GM18907 (cell line): ENCODE measurements around the gene SEC14L1.

Source experiments
- ATAC-seq: cut with Tn5 transposase; IDR thresholded peaks from one replicate; pipeline ENCODE4 v1.9.1; 2021; ENCODE audit warnings: mild to moderate bottlenecking, moderate library complexity; ENCODE audit not compliant: unreplicated experiment

Gene SEC14L1

GRCh38 chr17:77211681-77212080 lies 70.9 kb downstream of the SEC14L1 start:
- no peak for ATAC-seq

DNA sequence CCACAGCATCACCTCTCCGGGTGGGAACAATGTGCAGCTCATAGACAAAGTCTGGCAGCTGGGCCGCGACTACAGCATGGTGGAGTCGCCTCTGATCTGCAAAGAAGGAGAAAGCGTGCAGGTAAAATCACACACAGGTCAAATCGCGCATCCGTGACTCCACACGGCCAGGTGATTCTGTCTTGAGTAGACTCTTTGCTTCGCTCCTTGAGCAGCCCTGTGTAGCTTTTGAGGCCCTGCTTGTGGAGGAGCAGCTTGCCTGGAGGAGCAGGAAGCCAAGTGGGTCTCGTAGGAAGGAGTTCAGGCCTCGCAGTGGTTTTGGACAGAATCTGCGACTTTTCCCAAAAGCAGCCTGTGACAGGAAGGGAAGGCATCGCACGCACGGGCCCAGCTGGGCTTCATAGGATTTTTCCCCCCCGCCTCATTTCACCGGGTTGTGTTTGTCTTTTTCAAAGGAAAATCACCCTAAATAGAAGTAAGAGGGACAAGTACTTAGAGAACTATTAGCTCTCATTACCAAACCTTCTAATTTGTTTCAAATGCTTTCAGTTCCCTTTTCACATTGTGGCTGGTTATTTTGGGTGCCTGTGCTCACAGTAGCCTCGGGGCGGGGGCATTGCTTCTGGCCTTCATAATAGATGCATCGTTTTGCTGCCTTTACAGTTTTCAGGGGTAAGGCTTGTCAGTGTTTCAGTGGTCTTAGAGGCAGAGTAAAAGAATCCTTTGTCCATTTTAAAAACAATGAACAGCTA lies 71.5 kb downstream of the SEC14L1 start:
- ATAC-seq, result peak; percentile 69

DNA sequence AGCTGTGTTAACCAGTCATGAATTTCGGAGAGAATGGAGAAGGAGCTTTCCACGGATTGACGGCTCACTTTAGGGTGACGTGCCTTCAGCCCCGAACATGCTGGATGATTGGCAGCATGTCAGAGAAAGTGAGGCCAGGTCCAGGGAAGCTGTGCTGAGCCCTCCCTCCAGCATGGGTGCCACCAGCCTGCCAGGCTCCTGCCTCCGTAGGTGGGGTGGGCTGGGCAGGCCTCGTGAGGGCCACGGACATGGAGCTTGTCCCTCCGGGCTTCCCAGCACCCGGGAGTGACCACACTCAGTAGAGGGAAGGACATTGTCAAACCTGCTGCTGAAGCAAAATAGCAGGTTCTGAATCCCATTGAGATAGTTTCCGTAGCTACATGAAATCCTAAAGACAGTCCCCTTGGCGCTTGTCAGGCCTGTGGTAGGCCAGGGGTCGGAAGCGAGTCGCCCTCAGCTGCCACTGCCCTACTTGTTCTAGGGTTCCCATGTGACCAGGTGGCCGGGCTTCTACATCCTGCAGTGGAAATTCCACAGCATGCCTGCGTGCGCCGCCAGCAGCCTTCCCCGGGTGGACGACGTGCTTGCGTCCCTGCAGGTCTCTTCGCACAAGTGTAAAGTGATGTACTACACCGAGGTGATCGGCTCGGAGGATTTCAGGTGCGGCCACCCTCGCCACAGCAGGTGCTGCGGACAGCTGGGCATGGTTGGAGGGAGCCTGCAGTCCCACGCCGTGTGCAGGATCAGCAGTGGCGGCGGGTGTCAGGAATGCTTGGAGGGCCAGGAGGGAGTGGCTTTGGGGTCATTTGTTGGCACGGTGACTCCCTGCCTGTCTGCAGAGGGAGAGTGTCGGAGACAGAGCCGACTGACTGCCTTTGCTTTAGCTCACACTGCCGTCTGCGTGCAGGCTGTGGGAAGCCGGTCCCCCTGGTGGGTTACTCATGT lies 72.3 kb downstream of the SEC14L1 start:
- ATAC-seq, result no peak

GRCh38 chr17:77213778-77214132 lies 73.0 kb downstream of the SEC14L1 start:
- no peak for ATAC-seq

GRCh38 chr17:77214328-77214727 lies 73.6 kb downstream of the SEC14L1 start:
- ATAC-seq, result no peak

- ATAC-seq, result no peak
Observed at GRCh38 chr17:77214743-77215142, 74.0 kb downstream of the SEC14L1 start.

- ATAC-seq, result no peak
Observed at GRCh38 chr17:77215281-77215680, 74.5 kb downstream of the SEC14L1 start.

GRCh38 chr17:77216486-77216885 lies 75.7 kb downstream of the SEC14L1 start:
- ATAC-seq, result no peak

DNA sequence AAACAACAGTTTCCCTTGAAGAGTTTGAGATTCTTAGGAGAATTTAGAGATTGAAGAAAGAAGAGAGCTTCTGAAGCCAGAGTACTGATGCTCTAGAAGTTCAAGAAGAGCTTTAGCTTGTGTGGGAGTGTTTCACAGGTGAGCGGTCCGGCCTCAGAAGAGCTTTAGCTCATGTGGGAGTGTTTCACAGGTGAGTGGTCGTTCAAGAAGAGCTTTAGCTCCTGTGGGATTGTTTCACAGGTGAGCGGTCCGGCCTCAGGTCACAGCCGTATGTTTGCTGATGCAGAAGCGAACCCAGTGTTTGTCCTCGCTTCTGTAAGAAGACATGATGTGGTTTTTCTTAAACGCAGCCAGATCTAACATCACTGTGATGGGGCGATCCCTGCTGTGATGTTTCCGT lies 76.4 kb downstream of the SEC14L1 start:
- ATAC-seq, result no peak

DNA sequence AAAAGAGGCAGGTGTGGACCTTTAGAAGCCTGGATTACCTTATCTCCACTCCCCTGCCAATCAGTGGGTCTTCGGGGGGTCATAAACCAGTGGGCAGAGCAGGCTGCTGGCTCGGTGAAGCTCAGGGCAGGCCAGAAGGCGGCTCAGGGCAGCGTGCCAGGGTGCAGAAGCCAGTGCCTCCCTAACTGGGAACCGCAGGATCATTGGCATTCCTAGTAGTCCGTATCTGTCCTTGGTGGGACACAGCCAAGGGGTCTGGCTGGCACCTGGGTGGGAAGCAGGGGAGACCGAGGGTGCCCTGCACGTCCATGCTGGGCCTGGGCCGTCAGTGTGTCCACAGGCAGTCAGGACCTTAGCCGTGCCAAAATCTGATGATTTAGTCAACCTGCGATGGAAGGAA lies 76.8 kb downstream of the SEC14L1 start:
- no peak for ATAC-seq

DNA sequence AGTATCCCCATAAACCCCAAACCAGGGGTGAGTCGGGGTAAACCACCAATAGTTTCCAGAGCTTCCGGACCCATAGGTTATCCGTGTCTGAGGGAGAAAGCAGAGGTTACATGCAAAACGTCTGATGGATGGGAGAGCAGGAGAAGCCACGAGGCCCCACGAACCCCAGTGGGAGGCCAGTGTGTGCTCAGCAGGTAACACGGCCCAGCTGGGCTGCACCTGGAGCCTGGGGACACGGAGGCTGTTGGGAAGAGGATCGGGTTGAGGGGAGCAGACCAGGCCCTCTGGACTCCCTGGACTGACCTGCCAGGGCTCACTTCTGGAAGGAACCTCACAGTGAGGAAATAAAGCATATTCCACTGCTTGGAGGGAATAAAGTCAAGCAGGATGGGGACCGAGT lies 78.1 kb downstream of the SEC14L1 start:
- no peak for ATAC-seq

- ATAC-seq, result no peak
Observed at GRCh38 chr17:77222356-77222755, 81.6 kb downstream of the SEC14L1 start.

DNA sequence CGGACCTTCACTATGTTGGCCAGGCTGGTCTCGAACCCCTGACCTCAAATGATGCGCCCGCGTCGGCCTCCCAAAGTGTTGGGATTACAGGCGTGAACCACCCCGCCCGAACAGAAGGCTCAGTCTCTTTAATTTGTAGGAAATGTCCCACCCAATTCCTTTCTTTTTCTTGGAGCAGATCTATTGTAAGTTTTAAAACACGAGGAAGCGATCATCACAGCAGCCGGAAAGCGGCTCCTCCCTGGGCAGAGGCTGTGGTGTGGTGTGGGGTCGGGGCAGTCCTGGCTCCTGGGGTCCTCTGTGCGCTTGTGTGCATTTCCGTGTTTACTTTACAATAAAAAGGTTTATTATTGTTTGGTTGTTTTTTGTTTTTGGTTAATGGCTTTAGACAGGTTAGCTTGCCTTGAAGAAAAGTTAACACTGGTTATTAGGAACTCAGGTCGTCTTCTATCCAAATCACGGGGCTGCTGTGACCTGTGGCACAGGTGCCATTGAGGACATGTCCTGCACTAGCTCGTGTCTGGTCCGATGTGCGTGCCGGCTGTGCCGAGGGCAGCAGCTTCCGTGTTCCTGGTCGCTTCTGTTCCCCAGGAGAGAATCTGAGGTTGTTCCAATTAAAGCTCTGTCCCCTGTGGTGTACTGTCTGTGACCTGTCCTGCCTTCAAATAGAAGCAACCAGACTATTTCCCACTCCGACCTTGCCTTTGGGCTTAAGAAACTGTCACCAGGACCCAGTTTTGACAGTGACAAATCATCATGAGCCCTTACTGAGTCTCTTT lies 83.1 kb downstream of the SEC14L1 start:
- ATAC-seq, result no peak

GRCh38 chr17:77225265-77225664 lies 84.5 kb downstream of the SEC14L1 start:
- no peak for ATAC-seq

GRCh38 chr17:77227461-77228240 lies 86.9 kb downstream of the SEC14L1 start:
- no peak for ATAC-seq

- ATAC-seq, result no peak
Observed at GRCh38 chr17:77228241-77228752, 87.5 kb downstream of the SEC14L1 start.

GRCh38 chr17:77228816-77229215 lies 88.0 kb downstream of the SEC14L1 start:
- no peak for ATAC-seq

GRCh38 chr17:77229786-77230435 lies 89.1 kb downstream of the SEC14L1 start:
- ATAC-seq, result no peak

DNA sequence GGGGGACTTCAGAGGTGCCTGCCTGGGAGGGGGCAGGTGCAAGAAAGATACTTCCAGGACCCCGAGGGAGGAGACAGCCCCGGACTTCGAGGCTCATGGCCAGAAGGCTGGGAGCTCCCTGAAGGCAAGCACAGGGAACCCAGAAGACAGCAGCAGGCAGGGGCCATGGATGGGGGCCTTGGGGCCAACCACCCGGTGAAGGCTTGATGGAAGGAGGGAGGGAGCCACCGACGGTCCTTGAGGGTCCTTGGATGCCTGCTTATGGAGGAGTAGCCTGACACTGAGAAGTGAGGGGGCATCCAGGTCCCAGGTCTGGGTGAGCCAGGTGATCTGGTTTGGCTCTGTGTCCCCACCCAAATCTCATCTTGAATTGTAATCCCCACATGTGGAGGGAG lies 89.7 kb downstream of the SEC14L1 start:
- ATAC-seq, result no peak
